ENCODE measurements around the gene ABCB6.

Gene ABCB6

GRCh38 chr2:219169930-219170654 lies 48.7 kb downstream of the ABCB6 start, which contains the start of gene SLC23A3:
SLC23A3 (minus strand) TSS chr2:219170029; CDS start chr2:219169984, 45 bp downstream.
- ChIA-PET POLR2A (interaction anchor here (0.5 to 1.0 kb wide), 2 partner anchors 41 to 59 kb away, joined by 3 to 5 read pairs; partner anchors contain the start of genes ANKZF1 and ATG9A), CTCF (interaction anchor here (0.7 to 8.4 kb wide), 13 partner anchors 12 to 363 kb away, joined by 3 to 101 read pairs (median 5); partner anchors contain the start of gene NHEJ1)
- TF ChIP-seq ZNF777 (tag by site-specific recombination; IDR thresholded peaks at IDR 0.05; ENCODE audit: borderline replicate concordance) = no peak
- no peak for TF ChIP-seq ZNF266 (tag by site-specific recombination; IDR thresholded peaks at IDR 0.05; ENCODE audit: low read depth)
- no peak for TF ChIP-seq ZNF341 (tag by site-specific recombination; IDR thresholded peaks at IDR 0.05; ENCODE audit: low read depth)
- TF ChIP-seq ZBTB17 (tag by site-specific recombination; IDR thresholded peaks at IDR 0.05) = no peak
- no peak for TF ChIP-seq ZNF18 (tag by site-specific recombination; IDR thresholded peaks at IDR 0.05)
- no peak for TF ChIP-seq ZNF596 (tag by site-specific recombination; IDR thresholded peaks at IDR 0.05)
- no peak for TF ChIP-seq ZFP37 (tag by site-specific recombination; IDR thresholded peaks at IDR 0.05)
- TF ChIP-seq ZNF704 (tag by site-specific recombination; IDR thresholded peaks at IDR 0.05) = no peak
- no peak for TF ChIP-seq ZNF426 (tag by site-specific recombination; IDR thresholded peaks at IDR 0.05)
- no peak for TF ChIP-seq ZBTB20 (tag by site-specific recombination; IDR thresholded peaks at IDR 0.05)
- TF ChIP-seq ZNF16 (tag by site-specific recombination; IDR thresholded peaks at IDR 0.05; ENCODE audit: low read depth) = no peak
- no peak for TF ChIP-seq ZSCAN4 (tag by site-specific recombination; IDR thresholded peaks at IDR 0.05)
- no peak for TF ChIP-seq ZNF366 (tag by site-specific recombination; conservative IDR thresholded peaks at IDR 0.05)
- TF ChIP-seq SCRT2 (tag by site-specific recombination; IDR thresholded peaks at IDR 0.05) = no peak
- no peak for TF ChIP-seq YY2 (tag by site-specific recombination; IDR thresholded peaks at IDR 0.05)
- no peak for TF ChIP-seq ZNF362 (tag by site-specific recombination; IDR thresholded peaks at IDR 0.05)
- no peak within 1 kb of the TSS for H3K27ac ChIP-seq (ENCODE audit: extremely low read depth, low read depth, low read length)
- no peak within 1 kb of the TSS for H3K4me3 ChIP-seq (ENCODE audit: low read depth, low read length)
- peaks cover 1 to 36% of the 10 kb centered on the region in 2 experiments; a peak in 2 of 3 replicates for H3K36me3 ChIP-seq (ENCODE audit: control insufficient read depth in 2 of 2, insufficient read depth in 1 of 2, low read length in 2 of 2)
- H3K9me3 ChIP-seq (ENCODE audit: control insufficient read depth, insufficient read depth, low read depth, low read length) = no peaks in the 10 kb centered on the region
- H3K4me1 ChIP-seq (ENCODE audit: control insufficient read depth, insufficient read depth, low read length) = no peaks in the 10 kb centered on the region

- ChIA-PET CTCF (interaction anchor here (0.8 to 8.4 kb wide), 3 partner anchors 10 to 227 kb away, joined by 3 to 101 read pairs (median 32); partner anchors contain the start of gene NHEJ1), POLR2A (interaction anchor here (1.0 kb wide), 1 partner anchor 60 kb away, joined by 3 read pairs; the partner anchor contains the start of genes ANKZF1 and ATG9A)
- Histone ChIP-seq H3K36me3 (ENCODE audit: control insufficient read depth in 2 of 2, insufficient read depth in 1 of 2, low read length in 2 of 2) (peaks cover 0 to 24% of the 10 kb centered on the region in 2 experiments; a peak in 1 of 3 replicates), H3K9me3 (ENCODE audit: control insufficient read depth, insufficient read depth, low read depth, low read length) (no peaks in the 10 kb centered on the region), H3K4me3 (ENCODE audit: low read depth, low read length) (no peak overlapping the region), H3K4me1 (ENCODE audit: control insufficient read depth, insufficient read depth, low read length) (no peaks in the 10 kb centered on the region), H3K27ac (ENCODE audit: extremely low read depth, low read depth, low read length) (no peak overlapping the region)
- TF ChIP-seq SP2 (tag by site-specific recombination; IDR thresholded peaks at IDR 0.05) (no peak), BCL6B (tag by site-specific recombination; IDR thresholded peaks at IDR 0.05) (no peak), ZFP41 (tag by site-specific recombination; IDR thresholded peaks at IDR 0.05; ENCODE audit: borderline replicate concordance) (no peak), ZNF843 (tag by site-specific recombination; IDR thresholded peaks at IDR 0.05) (no peak), ZNF169 (tag by site-specific recombination; IDR thresholded peaks at IDR 0.05) (no peak), ZNF366 (tag by site-specific recombination; conservative IDR thresholded peaks at IDR 0.05) (no peak)
These were observed 49.8 kb downstream of the ABCB6 start for GRCh38 chr2:219168932-219169331.
